ENCODE measurements around the gene ERC1.

The ERC1 gene

DNA sequence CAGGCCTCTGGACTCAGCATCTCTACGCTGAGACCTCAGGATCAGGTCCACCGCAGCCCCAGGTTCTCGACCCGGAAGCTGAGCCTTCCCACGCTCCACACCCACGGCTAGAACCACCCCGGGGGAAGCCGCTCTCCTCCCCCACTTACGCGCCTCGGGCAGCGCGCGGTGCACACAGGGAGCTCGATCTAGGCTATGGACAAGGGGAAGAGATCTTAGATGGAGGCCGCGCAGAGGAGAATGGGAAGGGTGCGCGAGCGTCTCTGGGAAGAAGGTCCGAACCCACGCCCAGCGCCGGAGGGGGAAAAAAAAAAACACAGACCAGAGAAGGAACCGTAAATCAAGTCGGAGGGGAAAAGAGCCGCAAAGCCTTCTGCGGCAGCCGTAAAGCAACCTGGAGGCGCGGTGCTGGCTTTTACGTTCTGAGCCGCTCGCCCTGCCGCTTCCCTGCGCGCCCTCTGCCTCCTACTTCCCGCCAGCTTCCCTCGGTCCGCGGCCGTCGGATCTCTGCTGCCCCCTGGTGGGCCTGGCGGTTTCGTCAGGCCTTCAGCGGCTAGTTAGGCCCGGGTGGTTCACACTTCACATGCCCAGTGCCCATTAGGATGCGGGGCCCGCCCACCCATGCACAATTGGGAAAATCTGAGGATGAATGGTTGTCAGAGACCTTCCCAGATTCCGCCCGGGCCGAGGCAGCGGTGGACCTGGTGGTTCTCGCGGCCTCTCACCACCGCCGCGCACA, 41.4 kb upstream of the ERC1 start, which contains the start of gene RAD52:
TSS of gene RAD52 (minus strand) at position 242 of the 739 bp plus-strand sequence. CDS start 16,636 bp downstream, outside the sequence.
- peak; percentile 84 for DNase-seq (ENCODE audit: low spot score)
- POLR2A ChIA-PET (ENCODE audit: low non-redundant PET) = interaction anchor here (0.7 to 1.2 kb wide), 3 partner anchors 26 to 379 kb away, joined by 3 to 5 read pairs (median 4); no protein-coding TSS in a partner anchor
- CTCF ChIA-PET = interaction anchor here (0.6 to 1.1 kb wide), 12 partner anchors 20 to 563 kb away, joined by 3 to 6 read pairs (median 3); no protein-coding TSS in a partner anchor
- peak within 1 kb of the TSS; percentile 94 for H3K27ac ChIP-seq
- TF ChIP-seq, protein P1, sequence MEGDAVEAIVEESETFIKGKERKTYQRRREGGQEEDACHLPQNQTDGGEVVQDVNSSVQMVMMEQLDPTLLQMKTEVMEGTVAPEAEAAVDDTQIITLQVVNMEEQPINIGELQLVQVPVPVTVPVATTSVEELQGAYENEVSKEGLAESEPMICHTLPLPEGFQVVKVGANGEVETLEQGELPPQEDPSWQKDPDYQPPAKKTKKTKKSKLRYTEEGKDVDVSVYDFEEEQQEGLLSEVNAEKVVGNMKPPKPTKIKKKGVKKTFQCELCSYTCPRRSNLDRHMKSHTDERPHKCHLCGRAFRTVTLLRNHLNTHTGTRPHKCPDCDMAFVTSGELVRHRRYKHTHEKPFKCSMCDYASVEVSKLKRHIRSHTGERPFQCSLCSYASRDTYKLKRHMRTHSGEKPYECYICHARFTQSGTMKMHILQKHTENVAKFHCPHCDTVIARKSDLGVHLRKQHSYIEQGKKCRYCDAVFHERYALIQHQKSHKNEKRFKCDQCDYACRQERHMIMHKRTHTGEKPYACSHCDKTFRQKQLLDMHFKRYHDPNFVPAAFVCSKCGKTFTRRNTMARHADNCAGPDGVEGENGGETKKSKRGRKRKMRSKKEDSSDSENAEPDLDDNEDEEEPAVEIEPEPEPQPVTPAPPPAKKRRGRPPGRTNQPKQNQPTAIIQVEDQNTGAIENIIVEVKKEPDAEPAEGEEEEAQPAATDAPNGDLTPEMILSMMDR (conservative IDR thresholded peaks at IDR 0.05; ENCODE audit: low read depth) = peak; percentile 76

DNA sequence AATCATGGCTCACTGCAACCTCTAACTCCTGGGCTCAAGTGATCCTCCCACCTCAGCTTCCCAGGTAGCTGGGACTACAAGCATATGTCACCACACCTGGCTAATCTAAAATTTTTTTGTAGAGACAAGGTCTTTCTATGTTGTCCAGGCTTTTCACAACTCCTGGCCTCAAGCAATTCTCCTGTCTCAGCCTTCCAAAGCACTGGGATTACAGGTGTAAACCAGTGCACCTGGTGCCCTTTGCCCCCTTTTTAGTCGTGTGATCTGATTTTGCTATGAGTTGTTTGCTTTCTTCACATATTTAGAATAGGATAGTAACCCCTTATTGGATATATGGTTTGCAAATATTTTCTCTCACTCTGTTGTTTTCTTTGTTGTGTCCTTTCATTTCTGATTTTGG, 39.8 kb upstream of the ERC1 start:
- ChIA-PET CTCF (interaction anchor here (0.6 to 1.2 kb wide), 2 partner anchors 320 to 654 kb away, joined by 3 read pairs; no protein-coding TSS in a partner anchor), POLR2A (ENCODE audit: low non-redundant PET) (no interaction called here)
- H3K27ac ChIP-seq = no peak overlapping the region
- TF ChIP-seq, protein P1 (conservative IDR thresholded peaks at IDR 0.05; ENCODE audit: low read depth) = no peak
- DNase-seq (ENCODE audit: low spot score) = no peak

DNA sequence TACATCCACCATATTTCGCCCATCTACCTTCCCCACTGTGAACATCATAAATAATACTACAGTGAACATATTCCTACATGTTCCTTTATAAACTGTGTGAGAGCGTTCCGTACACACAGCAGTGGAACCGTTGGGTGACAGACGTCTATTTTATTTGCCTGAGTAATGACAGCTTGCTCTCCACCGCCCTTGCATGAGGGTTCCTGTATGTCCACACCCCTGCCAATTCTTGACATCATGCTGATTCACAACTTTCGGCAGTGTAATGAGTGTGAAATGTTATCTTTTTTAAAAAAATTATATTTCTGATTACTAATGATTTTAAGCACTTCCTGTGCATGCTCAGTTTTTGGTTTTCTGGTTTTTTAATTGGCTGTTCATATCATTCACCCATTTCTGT, 37.2 kb upstream of the ERC1 start:
- POLR2A ChIA-PET (ENCODE audit: low non-redundant PET) = no interaction called here
- CTCF ChIA-PET = interaction anchor here (0.6 kb wide), 1 partner anchor 386 kb away, joined by 4 read pairs; no protein-coding TSS in a partner anchor
- TF ChIP-seq, protein P1 (conservative IDR thresholded peaks at IDR 0.05; ENCODE audit: low read depth) = no peak
- no peak overlapping the region for H3K27ac ChIP-seq
- peak; percentile 29 for DNase-seq (ENCODE audit: low spot score)

DNA sequence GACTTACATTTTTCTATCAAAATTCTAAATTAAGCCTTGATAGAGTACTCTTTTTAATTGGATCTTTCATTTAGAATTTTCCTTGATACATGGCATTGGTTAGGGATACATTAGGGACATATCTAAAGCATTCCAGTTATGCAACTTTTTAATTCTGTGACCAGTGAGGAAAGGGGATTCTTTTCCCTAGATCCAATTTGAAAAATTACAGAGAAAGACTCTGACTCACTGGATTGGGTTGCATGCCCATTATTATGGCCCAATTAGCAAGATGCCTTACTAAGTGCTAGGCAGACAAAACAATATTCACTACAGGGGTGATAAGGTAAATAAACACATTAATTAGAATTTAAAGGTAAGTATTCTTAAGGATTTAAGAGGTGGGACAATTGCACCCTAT, 36.3 kb upstream of the ERC1 start:
- H3K27ac ChIP-seq = no peak overlapping the region
- DNase-seq (ENCODE audit: low spot score) = no peak
- ChIA-PET POLR2A (ENCODE audit: low non-redundant PET) (no interaction called here), CTCF (interaction anchor here (0.6 kb wide), 1 partner anchor 386 kb away, joined by 4 read pairs; no protein-coding TSS in a partner anchor)
- TF ChIP-seq, protein P1 (conservative IDR thresholded peaks at IDR 0.05; ENCODE audit: low read depth) = no peak

DNA sequence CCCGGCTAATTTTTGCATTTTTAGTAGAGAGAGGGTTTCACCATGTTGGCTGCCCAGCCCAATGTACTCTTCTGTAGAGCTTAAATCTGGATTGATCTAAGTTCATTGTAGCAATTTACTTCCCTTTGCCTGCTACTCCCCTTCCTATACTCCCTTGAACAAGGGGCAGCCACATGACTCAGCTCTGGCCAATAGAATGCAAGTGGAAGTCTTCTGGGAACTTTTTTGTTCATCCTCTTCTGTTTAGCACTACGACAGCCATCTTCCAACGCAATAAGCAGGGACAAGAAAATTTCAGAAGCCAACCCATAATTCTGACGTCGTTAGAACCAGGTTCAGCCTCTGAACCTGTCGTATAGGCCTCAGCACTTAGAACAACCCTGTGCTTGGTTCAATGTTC, 35.1 kb upstream of the ERC1 start:
- DNase-seq (ENCODE audit: low spot score) = no peak
- H3K27ac ChIP-seq = no peak overlapping the region
- ChIA-PET POLR2A (ENCODE audit: low non-redundant PET) (no interaction called here), CTCF (interaction anchor here (0.6 kb wide), 1 partner anchor 513 kb away, joined by 3 read pairs; no protein-coding TSS in a partner anchor)
- TF ChIP-seq, protein P1 (conservative IDR thresholded peaks at IDR 0.05; ENCODE audit: low read depth) = no peak

DNA sequence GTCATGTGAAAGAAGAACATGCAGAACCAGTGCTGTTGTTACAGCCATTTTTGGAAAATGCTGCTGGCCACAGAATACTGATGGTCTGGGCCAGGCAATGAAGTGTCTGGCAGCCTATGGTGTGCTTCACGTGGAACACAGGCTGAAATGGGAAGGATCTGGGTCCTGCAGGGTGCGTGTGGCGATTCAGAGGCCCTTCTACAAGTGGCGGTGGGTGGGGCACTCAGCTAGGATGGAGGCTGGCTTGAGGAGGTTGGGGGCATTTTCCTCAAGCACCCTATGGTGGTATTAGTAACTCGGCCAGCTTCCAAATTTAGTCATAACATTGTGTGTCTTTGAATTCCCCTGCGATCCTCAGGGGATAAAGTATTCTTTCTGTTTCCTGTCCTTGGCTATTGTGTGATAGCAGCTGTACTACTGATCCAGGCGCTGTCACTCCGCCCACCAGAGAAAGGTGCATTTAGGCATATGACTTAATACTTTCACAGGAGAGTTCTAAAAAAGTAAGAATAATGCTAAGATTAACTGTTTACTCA, 32.4 kb upstream of the ERC1 start:
- no peak overlapping the region for H3K27ac ChIP-seq
- ChIA-PET POLR2A (ENCODE audit: low non-redundant PET) (no interaction called here), CTCF (no interaction called here)
- TF ChIP-seq, protein P1 (conservative IDR thresholded peaks at IDR 0.05; ENCODE audit: low read depth) = no peak
- no peak for DNase-seq (ENCODE audit: low spot score)

All from RWPE1 (cell line).